Measurements from ENCODE around the gene MTCL3.
"Not testable (repeated sequence)": the region's sequence is repeated elsewhere in the genome, so short reads cannot be mapped to it uniquely, and the experiment has no call there.

MTCL3 gene

GRCh38 chr6:127428562-127428961, 90.6 kb downstream of the MTCL3 start:
- not testable (repeated sequence) for DNase-seq (ENCODE audit: low read depth)

- DNase-seq (ENCODE audit: low read depth): no peak
Observed at GRCh38 chr6:127423921-127424320, 95.2 kb downstream of the MTCL3 start.

Data from T follicular helper cell (primary cell).